D721Med (cell line): ENCODE measurements around the gene FKTN.

Source experiments
- DNase-seq: peaks from one replicate; pipeline ENCODE4 v3.0.0; 2011; ENCODE audit warnings: low spot score; ENCODE audit not compliant: insufficient read length
- FAIRE-seq: peaks from 2 replicates; lab custom pipeline; 2011; peaks lifted over from hg19 to GRCh38; lab: Jason Lieb, UNC
- CTCF ChIP-seq: IDR thresholded peaks from 2 replicates; pipeline ENCODE4 v1.5.1; 2012; ENCODE audit warnings: mild to moderate bottlenecking, control low read depth; ENCODE audit not compliant: insufficient read depth; ENCODE audit errors: missing control alignments

FKTN gene

GRCh38 chr9:105656131-105656921 is 98.4 kb downstream of the FKTN start:
- FAIRE-seq (no peak), DNase-seq (peak; percentile 44)
- TF ChIP-seq CTCF = peak; percentile 35

GRCh38 chr9:105658351-105658750 is 100.4 kb downstream of the FKTN start:
- FAIRE-seq = no peak
- no peak for DNase-seq
- TF ChIP-seq CTCF = no peak

- no peak for FAIRE-seq
Observed at GRCh38 chr9:105661011-105661410, 103.1 kb downstream of the FKTN start.

GRCh38 chr9:105662184-105663104 is 104.5 kb downstream of the FKTN start, which contains the start of gene TAL2:
Gene TAL2 (plus strand): TSS chr9:105662457. CDS start chr9:105662497, 40 bp downstream.
- FAIRE-seq = no peak
- no peak for DNase-seq

More at GRCh38 chr9:105661011-105661410, 103.1 kb downstream of the FKTN start:
- TF ChIP-seq CTCF = no peak
- DNase-seq = no peak

GRCh38 chr9:105663914-105664313 is 106.0 kb downstream of the FKTN start:
- no peak for FAIRE-seq
- no peak for TF ChIP-seq CTCF
- no peak for DNase-seq

More at GRCh38 chr9:105662184-105663104, 104.5 kb downstream of the FKTN start, which contains the start of gene TAL2:
- no peak for TF ChIP-seq CTCF

GRCh38 chr9:105667867-105668266 is 109.9 kb downstream of the FKTN start:
- FAIRE-seq (no peak), DNase-seq (no peak)
- no peak for TF ChIP-seq CTCF
